GM23338 (cell line): Measurements from ENCODE around the gene FEZF1. TPM values are rescaled to one million over a fixed set of nuclear protein-coding genes. Genes with fewer than 3 reads are reported as not detected.

ENCODE experiments used
- ATAC-seq: fragments of 200-7000 bp; cut with Tn5 transposase; 3 replicates; pipeline ENCODE4 v1.9.1; 2020
- DNase-seq: peaks from one replicate; pipeline ENCODE4 v3.0.0-alpha.2; 2015; ENCODE audit warnings: low spot score
- H2AFZ ChIP-seq: fragments of 200-600 bp; sonication (generic); 2 replicates; pipeline ENCODE4 v1.8.0; 2016; ENCODE audit warnings: antibody characterized with exemption, mild to moderate bottlenecking, moderate library complexity
- H3F3A ChIP-seq: fragments of 200-600 bp; sonication (generic); replicated peaks from 2 replicates; pipeline ENCODE4 v1.8.0; 2017; ENCODE audit warnings: antibody characterized with exemption, mixed run types, low read depth
- H3K27ac ChIP-seq: fragments of 200-600 bp; sonication (generic); 2 replicates; pipeline ENCODE4 v1.6.1; 2016; ENCODE audit warnings: low read depth
- H3K27me3 ChIP-seq: fragments of 200-600 bp; sonication (generic); 2 replicates; pipeline ENCODE4 v1.8.0; 2016; ENCODE audit warnings: mild to moderate bottlenecking, mixed run types, moderate library complexity; ENCODE audit not compliant: insufficient read depth
- H3K36me3 ChIP-seq: fragments of 200-600 bp; sonication (generic); 2 replicates; pipeline ENCODE4 v1.8.0; 2016; ENCODE audit warnings: mild to moderate bottlenecking; ENCODE audit not compliant: insufficient read depth
- H3K4me1 ChIP-seq: fragments of 200-600 bp; sonication (generic); 2 replicates; pipeline ENCODE4 v1.8.0; 2016; ENCODE audit warnings: mild to moderate bottlenecking, moderate library complexity; ENCODE audit not compliant: insufficient read depth
- H3K4me2 ChIP-seq: fragments of 200-600 bp; sonication (generic); 2 replicates; pipeline ENCODE4 v1.7.1; 2017; ENCODE audit warnings: mixed run types
- H3K4me3 ChIP-seq: fragments of 200-600 bp; sonication (generic); 2 replicates; pipeline ENCODE4 v1.6.1; 2016; ENCODE audit warnings: mixed run types
- H3K79me2 ChIP-seq: fragments of 200-600 bp; sonication (generic); replicated peaks from 2 replicates; pipeline ENCODE4 v1.8.0; 2017; ENCODE audit warnings: mild to moderate bottlenecking; ENCODE audit not compliant: insufficient read depth
- H3K9me2 ChIP-seq: fragments of 200-600 bp; sonication (generic); 2 replicates; pipeline ENCODE4 v1.8.0; 2017; ENCODE audit not compliant: insufficient read depth
- H4K20me1 ChIP-seq: fragments of 200-600 bp; sonication (generic); replicated peaks from 2 replicates; pipeline ENCODE4 v1.8.0; 2017; ENCODE audit warnings: mild to moderate bottlenecking; ENCODE audit not compliant: insufficient read depth
- H3K27ac Mint-ChIP-seq: 2 replicates; pipeline ENCODE4 v1.8.0; 2020; ENCODE audit warnings: inconsistent platforms, mild to moderate bottlenecking, moderate library complexity, mixed read lengths
- H3K27me3 Mint-ChIP-seq: 3 replicates; pipeline ENCODE4 v1.8.0; 2022; ENCODE audit warnings: low read depth, mild to moderate bottlenecking, moderate library complexity, mixed read lengths, inconsistent platforms; ENCODE audit not compliant: insufficient read depth, poor library complexity
- H3K36me3 Mint-ChIP-seq: 3 replicates; pipeline ENCODE4 v1.8.0; 2021; ENCODE audit warnings: low read depth, mild to moderate bottlenecking, inconsistent platforms, moderate library complexity, mixed read lengths
- H3K4me1 Mint-ChIP-seq: 3 replicates; pipeline ENCODE4 v1.8.0; 2020; ENCODE audit warnings: mild to moderate bottlenecking, inconsistent platforms, mixed read lengths
- H3K4me3 Mint-ChIP-seq: 3 replicates; pipeline ENCODE4 v1.8.0; 2021; ENCODE audit warnings: moderate library complexity, mild to moderate bottlenecking, inconsistent platforms, mixed read lengths
- H3K9me3 Mint-ChIP-seq: 3 replicates; pipeline ENCODE4 v1.8.0; 2020; ENCODE audit warnings: moderate library complexity, mild to moderate bottlenecking, inconsistent platforms, mixed read lengths
- EZH2 ChIP-seq: fragments of 200-600 bp; sonication (generic); IDR thresholded peaks from one replicate; pipeline ENCODE4 v1.8.0; 2017; ENCODE audit warnings: antibody characterized with exemption, mild to moderate bottlenecking, low read depth; ENCODE audit not compliant: unreplicated experiment
- EZH2phosphoT487 ChIP-seq: fragments of 200-600 bp; sonication (generic); IDR thresholded peaks from one replicate; pipeline ENCODE4 v1.8.1; 2018; ENCODE audit warnings: antibody characterized with exemption; ENCODE audit not compliant: unreplicated experiment
- JUNB ChIP-seq: IDR thresholded peaks from one replicate; pipeline ENCODE4 v1.6.1; 2016; ENCODE audit warnings: antibody characterized with exemption; ENCODE audit not compliant: unreplicated experiment
- NANOG ChIP-seq: IDR thresholded peaks from 2 replicates; pipeline ENCODE4 v1.6.1; 2016; ENCODE audit warnings: antibody characterized with exemption, borderline replicate concordance
- POLR2AphosphoS5 ChIP-seq: IDR thresholded peaks from 2 replicates; pipeline ENCODE4 v1.6.1; 2016; ENCODE audit warnings: antibody characterized with exemption, low read depth
- STAT1 ChIP-seq: IDR thresholded peaks from one replicate; pipeline ENCODE4 v1.6.1; 2016; ENCODE audit warnings: antibody characterized with exemption; ENCODE audit not compliant: unreplicated experiment
- ZNF114 ChIP-seq: fragments of 250-450 bp; sonication (Bioruptor Pico); IDR thresholded peaks from 2 replicates; pipeline ENCODE4 v1.5.0; 2020; ENCODE audit warnings: mild to moderate bottlenecking, moderate library complexity
- ZNF331 ChIP-seq: fragments of 250-450 bp; sonication (Bioruptor Pico); IDR thresholded peaks from 2 replicates; pipeline ENCODE4 v1.5.0; 2020; ENCODE audit warnings: low read depth, mild to moderate bottlenecking, moderate library complexity
- polyA plus RNA-seq: library from polyadenylated mRNA; unstranded; fragments of >200 nt; fragmentation: Nextera tagmentation; extraction: Ambion mirVana; gene quantifications from 2 replicates; pipeline ENCODE4 v1.2.1, GENCODE V29; 2016
- total RNA-seq: library from RNA; depleted of rRNA; stranded (reverse); fragments of >200 nt; shearing (Covaris generic); gene quantifications from 2 replicates; pipeline ENCODE4 v1.2.3, GENCODE V29; 2014
- TF ChIP-seq, protein P1 (sequence below): fragments of 250-450 bp; sonication (Bioruptor Pico); IDR thresholded peaks from 2 replicates; pipeline ENCODE4 v1.5.0; 2020; ENCODE audit warnings: mild to moderate bottlenecking, moderate library complexity

FEZF1 gene
- total and polyA plus RNA-seq, 2 experiments from 2014 or later: 1.0 to 2.3 TPM

- H3K4me1 Mint-ChIP-seq: peaks cover 11% of the 10 kb centered on the region
- Histone ChIP-seq H4K20me1 (no peaks in the 10 kb centered on the region), H3K4me2 (no peak overlapping the region), H3F3A (0 out of 2 replicates have a peak, but pooled peaks cover 2% of the 10 kb centered on the region), H3K27me3 (no peaks in the 10 kb centered on the region), H3K36me3 (no peaks in the 10 kb centered on the region), H2AFZ (no peak overlapping the region), H3K79me2 (no peaks in the 10 kb centered on the region), H3K4me1 (peaks cover 10% of the 10 kb centered on the region; the same call in 1 of the 2 replicates), H3K9me2 (no peaks in the 10 kb centered on the region), H3K4me3 (no peak overlapping the region), H3K27ac (no peak overlapping the region)
- H3K27me3 Mint-ChIP-seq: peaks cover 4% of the 10 kb centered on the region
- no peak for DNase-seq
- no peak overlapping the region for H3K27ac Mint-ChIP-seq
- ATAC-seq: no peak
- no peak for TF ChIP-seq ZNF331 (CRISPR knock-in tag)
- TF ChIP-seq, protein P1, sequence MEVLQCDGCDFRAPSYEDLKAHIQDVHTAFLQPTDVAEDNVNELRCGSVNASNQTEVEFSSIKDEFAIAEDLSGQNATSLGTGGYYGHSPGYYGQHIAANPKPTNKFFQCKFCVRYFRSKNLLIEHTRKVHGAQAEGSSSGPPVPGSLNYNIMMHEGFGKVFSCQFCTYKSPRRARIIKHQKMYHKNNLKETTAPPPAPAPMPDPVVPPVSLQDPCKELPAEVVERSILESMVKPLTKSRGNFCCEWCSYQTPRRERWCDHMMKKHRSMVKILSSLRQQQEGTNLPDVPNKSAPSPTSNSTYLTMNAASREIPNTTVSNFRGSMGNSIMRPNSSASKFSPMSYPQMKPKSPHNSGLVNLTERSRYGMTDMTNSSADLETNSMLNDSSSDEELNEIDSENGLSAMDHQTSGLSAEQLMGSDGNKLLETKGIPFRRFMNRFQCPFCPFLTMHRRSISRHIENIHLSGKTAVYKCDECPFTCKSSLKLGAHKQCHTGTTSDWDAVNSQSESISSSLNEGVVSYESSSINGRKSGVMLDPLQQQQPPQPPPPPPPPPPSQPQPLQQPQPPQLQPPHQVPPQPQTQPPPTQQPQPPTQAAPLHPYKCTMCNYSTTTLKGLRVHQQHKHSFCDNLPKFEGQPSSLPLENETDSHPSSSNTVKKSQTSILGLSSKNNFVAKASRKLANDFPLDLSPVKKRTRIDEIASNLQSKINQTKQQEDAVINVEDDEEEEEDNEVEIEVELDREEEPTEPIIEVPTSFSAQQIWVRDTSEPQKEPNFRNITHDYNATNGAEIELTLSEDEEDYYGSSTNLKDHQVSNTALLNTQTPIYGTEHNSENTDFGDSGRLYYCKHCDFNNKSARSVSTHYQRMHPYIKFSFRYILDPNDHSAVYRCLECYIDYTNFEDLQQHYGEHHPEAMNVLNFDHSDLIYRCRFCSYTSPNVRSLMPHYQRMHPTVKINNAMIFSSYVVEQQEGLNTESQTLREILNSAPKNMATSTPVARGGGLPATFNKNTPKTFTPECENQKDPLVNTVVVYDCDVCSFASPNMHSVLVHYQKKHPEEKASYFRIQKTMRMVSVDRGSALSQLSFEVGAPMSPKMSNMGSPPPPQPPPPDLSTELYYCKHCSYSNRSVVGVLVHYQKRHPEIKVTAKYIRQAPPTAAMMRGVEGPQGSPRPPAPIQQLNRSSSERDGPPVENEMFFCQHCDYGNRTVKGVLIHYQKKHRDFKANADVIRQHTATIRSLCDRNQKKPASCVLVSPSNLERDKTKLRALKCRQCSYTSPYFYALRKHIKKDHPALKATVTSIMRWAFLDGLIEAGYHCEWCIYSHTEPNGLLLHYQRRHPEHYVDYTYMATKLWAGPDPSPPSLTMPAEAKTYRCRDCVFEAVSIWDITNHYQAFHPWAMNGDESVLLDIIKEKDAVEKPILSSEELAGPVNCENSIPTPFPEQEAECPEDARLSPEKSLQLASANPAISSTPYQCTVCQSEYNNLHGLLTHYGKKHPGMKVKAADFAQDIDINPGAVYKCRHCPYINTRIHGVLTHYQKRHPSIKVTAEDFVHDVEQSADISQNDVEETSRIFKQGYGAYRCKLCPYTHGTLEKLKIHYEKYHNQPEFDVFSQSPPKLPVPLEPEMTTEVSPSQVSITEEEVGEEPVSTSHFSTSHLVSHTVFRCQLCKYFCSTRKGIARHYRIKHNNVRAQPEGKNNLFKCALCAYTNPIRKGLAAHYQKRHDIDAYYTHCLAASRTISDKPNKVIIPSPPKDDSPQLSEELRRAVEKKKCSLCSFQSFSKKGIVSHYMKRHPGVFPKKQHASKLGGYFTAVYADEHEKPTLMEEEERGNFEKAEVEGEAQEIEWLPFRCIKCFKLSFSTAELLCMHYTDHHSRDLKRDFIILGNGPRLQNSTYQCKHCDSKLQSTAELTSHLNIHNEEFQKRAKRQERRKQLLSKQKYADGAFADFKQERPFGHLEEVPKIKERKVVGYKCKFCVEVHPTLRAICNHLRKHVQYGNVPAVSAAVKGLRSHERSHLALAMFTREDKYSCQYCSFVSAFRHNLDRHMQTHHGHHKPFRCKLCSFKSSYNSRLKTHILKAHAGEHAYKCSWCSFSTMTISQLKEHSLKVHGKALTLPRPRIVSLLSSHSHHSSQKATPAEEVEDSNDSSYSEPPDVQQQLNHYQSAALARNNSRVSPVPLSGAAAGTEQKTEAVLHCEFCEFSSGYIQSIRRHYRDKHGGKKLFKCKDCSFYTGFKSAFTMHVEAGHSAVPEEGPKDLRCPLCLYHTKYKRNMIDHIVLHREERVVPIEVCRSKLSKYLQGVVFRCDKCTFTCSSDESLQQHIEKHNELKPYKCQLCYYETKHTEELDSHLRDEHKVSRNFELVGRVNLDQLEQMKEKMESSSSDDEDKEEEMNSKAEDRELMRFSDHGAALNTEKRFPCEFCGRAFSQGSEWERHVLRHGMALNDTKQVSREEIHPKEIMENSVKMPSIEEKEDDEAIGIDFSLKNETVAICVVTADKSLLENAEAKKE (CRISPR knock-in tag): no peak
- no peak for TF ChIP-seq ZNF114 (CRISPR knock-in tag)
- TF ChIP-seq JUNB: no peak
- TF ChIP-seq EZH2phosphoT487: no peak
- no peak for TF ChIP-seq POLR2AphosphoS5
- TF ChIP-seq NANOG: no peak
- TF ChIP-seq EZH2: no peak
- TF ChIP-seq STAT1: no peak
- H3K36me3 Mint-ChIP-seq: no peaks in the 10 kb centered on the region
- no peaks in the 10 kb centered on the region for H3K9me3 Mint-ChIP-seq
- H3K4me3 Mint-ChIP-seq: no peak overlapping the region
Observed at GRCh38 chr7:122273117-122273516, 31.4 kb downstream of the FEZF1 start.
